Endothelial cell (in vitro differentiated cells): ENCODE data around the gene CGN. TPM values are rescaled to one million over a fixed set of nuclear protein-coding genes. Genes with fewer than 3 reads are reported as not detected.

Experiments
- DNase-seq: peaks from one replicate; pipeline ENCODE4 v3.0.0; 2021; ENCODE audit warnings: low spot score
- H3K27ac Mint-ChIP-seq: one replicate; pipeline ENCODE4 v1.8.0; 2021; ENCODE audit warnings: mixed read lengths, inconsistent platforms; ENCODE audit not compliant: unreplicated experiment
- H3K27me3 Mint-ChIP-seq: one replicate; pipeline ENCODE4 v1.8.0; 2021; ENCODE audit warnings: mild to moderate bottlenecking, moderate library complexity, mixed read lengths, inconsistent platforms; ENCODE audit not compliant: unreplicated experiment
- H3K36me3 Mint-ChIP-seq: one replicate; pipeline ENCODE4 v1.8.0; 2021; ENCODE audit warnings: mild to moderate bottlenecking, low read depth, mixed read lengths, inconsistent platforms; ENCODE audit not compliant: unreplicated experiment
- H3K4me1 Mint-ChIP-seq: one replicate; pipeline ENCODE4 v1.8.0; 2021; ENCODE audit warnings: mild to moderate bottlenecking, mixed read lengths, inconsistent platforms; ENCODE audit not compliant: unreplicated experiment
- H3K4me3 Mint-ChIP-seq: one replicate; pipeline ENCODE4 v1.8.0; 2021; ENCODE audit warnings: mild to moderate bottlenecking, mixed read lengths, inconsistent platforms; ENCODE audit not compliant: unreplicated experiment
- H3K9me3 Mint-ChIP-seq: one replicate; pipeline ENCODE4 v1.8.0; 2021; ENCODE audit warnings: mixed read lengths, inconsistent platforms; ENCODE audit not compliant: unreplicated experiment
- CTCF ChIP-seq: fragments of 200-600 bp; sonication (generic); IDR thresholded peaks from one replicate; pipeline ENCODE4 v1.5.0; 2021; ENCODE audit warnings: antibody characterized with exemption; ENCODE audit not compliant: unreplicated experiment
- total RNA-seq: library from RNA; stranded (reverse); fragmentation: NEBNext Ultra II Directional; extraction: Animal tissue kit (Norgen Biotek cat#: 25700); gene quantifications from one replicate; pipeline ENCODE4 v1.2.1, GENCODE V29; 2021; ENCODE audit not compliant: unreplicated experiment

CGN gene
- total RNA-seq, 1 donor from 2014 or later: 50.7 TPM

GRCh38 chr1:151563376-151563775 is 52.2 kb downstream of the CGN start:
- H3K4me3 Mint-ChIP-seq: no peak overlapping the region
- DNase-seq: no peak
- H3K27me3 Mint-ChIP-seq: peaks cover 2% of the 10 kb centered on the region
- peaks cover 8% of the 10 kb centered on the region for H3K4me1 Mint-ChIP-seq
- H3K9me3 Mint-ChIP-seq: no peaks in the 10 kb centered on the region
- TF ChIP-seq CTCF: no peak
- peaks cover 5% of the 10 kb centered on the region for H3K36me3 Mint-ChIP-seq
- no peak overlapping the region for H3K27ac Mint-ChIP-seq

DNA sequence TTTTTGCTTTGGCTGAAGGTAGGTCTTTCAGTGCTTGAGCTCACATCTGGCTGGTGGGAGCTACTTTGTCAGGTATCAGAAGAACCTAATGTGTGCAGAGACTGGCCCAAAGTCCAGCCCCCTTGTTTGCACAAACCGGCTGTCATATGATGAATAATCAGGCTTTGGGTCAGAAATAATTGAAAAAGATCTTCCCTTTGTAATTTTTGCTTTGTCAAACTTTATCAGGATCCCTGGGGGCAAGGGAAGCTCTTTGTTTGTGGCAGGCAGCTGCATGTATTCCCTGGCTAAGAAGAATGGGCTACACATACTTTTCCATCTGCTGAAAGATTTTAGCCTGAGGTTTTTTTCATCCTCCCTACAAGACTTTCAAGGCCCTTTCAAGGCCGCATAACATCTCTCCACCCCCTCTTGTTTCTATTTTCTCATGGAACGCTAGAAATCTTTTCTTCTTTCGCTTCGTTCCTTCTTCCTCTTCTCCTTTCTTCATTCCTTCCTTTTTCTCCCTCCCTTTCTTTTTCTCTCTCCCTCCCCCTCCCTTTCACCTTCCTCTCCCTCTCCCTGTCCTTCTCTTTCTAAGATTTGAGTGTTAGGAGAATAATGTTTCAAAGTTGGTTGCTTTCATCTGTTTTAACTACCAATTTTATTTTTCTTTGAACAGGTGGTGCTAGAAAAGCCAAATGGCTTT is 54.5 kb downstream of the CGN start:
- H3K36me3 Mint-ChIP-seq: peaks cover 9% of the 10 kb centered on the region
- no peak overlapping the region for H3K4me3 Mint-ChIP-seq
- no peaks in the 10 kb centered on the region for H3K9me3 Mint-ChIP-seq
- H3K27ac Mint-ChIP-seq: no peak overlapping the region
- no peaks in the 10 kb centered on the region for H3K4me1 Mint-ChIP-seq
- no peak for DNase-seq
- TF ChIP-seq CTCF: no peak
- peaks cover 1% of the 10 kb centered on the region for H3K27me3 Mint-ChIP-seq

- DNase-seq: no peak
- peaks cover 1% of the 10 kb centered on the region for H3K27me3 Mint-ChIP-seq
- peaks cover 9% of the 10 kb centered on the region for H3K36me3 Mint-ChIP-seq
- TF ChIP-seq CTCF: no peak
- no peak overlapping the region for H3K27ac Mint-ChIP-seq
- H3K4me3 Mint-ChIP-seq: no peak overlapping the region
- H3K4me1 Mint-ChIP-seq: no peaks in the 10 kb centered on the region
- H3K9me3 Mint-ChIP-seq: no peaks in the 10 kb centered on the region
Observed at GRCh38 chr1:151568626-151569088, 57.5 kb downstream of the CGN start.

DNA sequence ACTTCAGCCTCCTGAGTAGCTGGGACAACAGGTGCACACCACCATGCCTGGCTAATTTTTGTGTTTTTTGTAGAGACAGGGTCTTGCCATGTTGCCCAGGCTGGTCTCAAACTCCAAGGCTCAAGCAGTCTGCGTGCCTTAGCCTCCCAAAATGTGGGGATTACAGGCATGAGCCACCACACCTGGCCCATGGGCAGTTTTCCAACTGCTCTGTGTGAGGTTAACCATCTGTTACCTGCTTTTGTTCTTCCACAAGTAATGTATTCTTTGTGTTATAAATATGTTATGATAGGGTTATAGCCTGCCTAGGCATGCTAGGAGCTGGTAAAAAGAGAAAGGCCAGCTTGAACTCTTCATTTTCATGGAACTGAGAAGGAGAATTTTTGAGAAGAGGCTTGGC is 59.6 kb downstream of the CGN start:
- no peak overlapping the region for H3K27ac Mint-ChIP-seq
- no peaks in the 10 kb centered on the region for H3K4me1 Mint-ChIP-seq
- H3K27me3 Mint-ChIP-seq: peaks cover 1% of the 10 kb centered on the region
- H3K4me3 Mint-ChIP-seq: no peak overlapping the region
- H3K9me3 Mint-ChIP-seq: no peaks in the 10 kb centered on the region
- TF ChIP-seq CTCF: no peak
- H3K36me3 Mint-ChIP-seq: peaks cover 13% of the 10 kb centered on the region
- no peak for DNase-seq
